Endometrial microvascular endothelial cells (primary cell): ENCODE results near the gene GNAI1. TPM values are rescaled to one million over a fixed set of nuclear protein-coding genes. Genes with fewer than 3 reads are reported as not detected.

Source experiments
- in situ Hi-C: cut with HindIII; loops from 2 replicates; pipeline ENCODE4 v1.10.0; 2017; ENCODE audit warnings: low sequenced_read_pairs, low pct_unique_long_range_greater_than_20kb; ENCODE audit errors: inconsistent ontology term
- total RNA-seq: library from RNA; depleted of rRNA; stranded (reverse); fragments of >200 nt; gene quantifications from one replicate; pipeline ENCODE4 v1.2.3, GENCODE V29; 2015; ENCODE audit errors: inconsistent ontology term

The GNAI1 gene
- total RNA-seq, 1 donor from 2014 or later: 25.3 TPM

DNA sequence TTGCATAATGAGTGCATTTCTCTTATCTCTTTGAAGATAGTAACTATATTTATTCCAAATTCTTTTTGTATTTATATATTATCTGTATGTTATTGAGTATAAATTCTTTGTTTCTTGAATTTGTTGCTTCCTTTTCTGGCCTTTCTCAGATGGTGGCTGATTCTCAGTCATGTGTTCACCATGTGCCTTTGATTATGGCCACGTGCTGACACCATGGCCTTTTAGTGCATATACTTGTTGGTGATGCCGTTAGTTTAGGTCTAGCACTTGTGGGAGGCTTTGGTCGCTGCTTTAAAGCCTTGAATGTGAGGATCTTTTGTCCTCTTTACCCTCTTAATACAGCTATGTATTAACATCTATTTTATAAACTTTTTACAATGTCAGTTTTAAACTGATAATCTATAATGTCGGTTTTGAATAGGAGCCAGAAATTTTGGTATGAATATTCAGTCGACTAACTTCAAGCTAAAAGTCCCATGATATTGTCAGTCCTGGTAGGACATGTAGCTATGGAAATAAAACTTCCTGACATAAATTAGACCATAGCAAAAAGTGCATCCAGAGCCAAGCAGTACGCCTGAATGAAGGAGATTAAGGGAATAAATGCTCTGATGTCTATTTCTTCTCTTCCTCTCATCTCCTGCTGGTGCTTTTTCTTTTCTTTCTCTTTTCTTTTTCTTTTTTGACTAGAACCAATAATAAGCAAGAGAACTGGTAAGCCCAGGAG, 130.3 kb downstream of the GNAI1 start:
- in situ Hi-C loops: no loop called here

DNA sequence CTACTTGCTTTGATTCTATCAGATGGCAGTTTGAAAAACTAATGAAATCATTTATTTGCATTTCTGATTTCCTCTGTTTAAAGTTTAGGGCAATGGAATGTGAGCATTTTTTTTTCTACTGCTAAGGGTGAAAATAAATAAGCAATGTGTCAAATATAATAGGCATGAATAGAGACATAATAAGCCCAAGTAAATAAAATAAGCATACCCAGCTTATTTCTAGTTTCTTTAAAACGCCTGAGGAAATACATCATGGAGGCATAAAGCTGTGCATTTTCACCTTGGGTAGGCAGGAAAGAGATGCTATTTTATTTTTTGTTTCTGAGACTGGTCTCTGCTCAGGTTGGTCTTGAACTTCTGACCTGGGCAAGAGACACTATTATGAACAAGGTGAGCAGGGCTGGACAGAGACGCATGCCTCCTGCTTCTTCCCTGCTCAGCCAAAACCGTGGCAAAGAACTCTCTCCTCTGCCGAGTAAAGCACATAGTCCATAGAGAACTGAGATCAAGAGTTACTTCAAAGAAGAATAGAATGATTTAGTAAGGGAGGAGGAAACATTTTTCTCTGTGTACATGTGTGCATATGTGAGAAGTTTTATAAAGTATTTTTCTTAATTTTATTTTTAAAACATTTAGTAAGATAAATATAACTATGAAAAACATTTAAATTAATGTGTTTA, 138.1 kb downstream of the GNAI1 start:
- in situ Hi-C loops: no loop called here

DNA sequence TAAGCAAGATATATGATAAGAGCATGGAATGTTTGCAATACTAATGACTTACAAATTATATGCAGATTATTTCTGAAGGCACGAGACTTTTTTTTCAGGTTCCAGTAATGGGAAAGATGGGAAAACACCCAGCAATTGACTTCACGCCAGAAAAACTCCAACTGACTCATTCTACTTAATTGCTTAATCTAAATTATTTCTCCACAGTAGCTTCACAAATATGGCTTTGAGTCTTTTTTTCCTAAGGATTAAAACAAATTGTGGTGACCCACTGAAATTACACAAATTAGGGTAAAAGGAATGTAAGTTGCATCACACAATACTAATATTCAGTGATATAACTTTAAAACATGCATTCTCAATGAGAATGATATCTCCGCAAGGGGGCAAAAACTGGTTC, 138.7 kb downstream of the GNAI1 start:
- in situ Hi-C loops: no loop called here

DNA sequence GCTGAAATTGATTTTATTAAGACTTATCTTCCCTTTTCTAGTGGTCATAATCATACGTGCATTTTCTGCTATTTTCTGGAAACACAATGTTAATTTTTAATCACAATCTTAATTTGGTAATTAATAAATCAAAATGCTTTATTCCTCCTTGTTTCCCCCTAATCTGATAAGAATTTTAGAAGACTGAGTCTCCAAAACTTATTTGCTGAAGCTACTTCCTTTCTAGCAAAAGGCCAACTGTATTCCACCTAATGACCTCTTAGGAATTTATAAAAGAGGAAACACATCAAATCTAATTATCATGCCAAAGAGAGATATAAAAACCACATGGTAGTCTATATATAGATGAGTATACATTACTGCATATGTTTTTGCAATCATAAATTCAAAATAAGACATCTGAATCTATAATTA, 140.6 kb downstream of the GNAI1 start:
- in situ Hi-C loops: no loop called here
